Measurements from ENCODE around the gene IL23A.

- TF ChIP-seq SMC3 (IDR thresholded peaks at IDR 0.05; ENCODE audit: borderline replicate concordance, low read length) (no peak), NFXL1 (IDR thresholded peaks at IDR 0.05; ENCODE audit: borderline replicate concordance) (no peak), ELK1 (IDR thresholded peaks at IDR 0.05; ENCODE audit: low read depth, low read length) (no peak), POLR2A (IDR thresholded peaks at IDR 0.05; ENCODE audit: low read depth, low read length) (0 out of 2 replicates have a peak, but pooled peaks have one; percentile 0), CTCF (IDR thresholded peaks at IDR 0.05 in 2 of 3, conservative IDR thresholded peaks at IDR 0.05 in 1 of 3; ENCODE audit: control insufficient read depth in 2 of 3, extremely low read depth in 1 of 3, insufficient read depth in 1 of 3, low read depth in 3 of 3, low read length in 3 of 3) (peak in 2 of 3 experiments; percentile 5 to 17; a peak in 1 of 6 replicates), EGR1 (IDR thresholded peaks at IDR 0.05; ENCODE audit: borderline replicate concordance in 1 of 2, low read depth in 2 of 2, low read length in 2 of 2) (no peak), ZNF24 (IDR thresholded peaks at IDR 0.05) (no peak)
- TF ChIP-seq, protein P1, sequence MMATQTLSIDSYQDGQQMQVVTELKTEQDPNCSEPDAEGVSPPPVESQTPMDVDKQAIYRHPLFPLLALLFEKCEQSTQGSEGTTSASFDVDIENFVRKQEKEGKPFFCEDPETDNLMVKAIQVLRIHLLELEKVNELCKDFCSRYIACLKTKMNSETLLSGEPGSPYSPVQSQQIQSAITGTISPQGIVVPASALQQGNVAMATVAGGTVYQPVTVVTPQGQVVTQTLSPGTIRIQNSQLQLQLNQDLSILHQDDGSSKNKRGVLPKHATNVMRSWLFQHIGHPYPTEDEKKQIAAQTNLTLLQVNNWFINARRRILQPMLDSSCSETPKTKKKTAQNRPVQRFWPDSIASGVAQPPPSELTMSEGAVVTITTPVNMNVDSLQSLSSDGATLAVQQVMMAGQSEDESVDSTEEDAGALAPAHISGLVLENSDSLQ (IDR thresholded peaks at IDR 0.05), result no peak
These were observed 8.0 kb downstream of the IL23A start for GRCh38 chr12:56346675-56347074.
